ENCODE measurements around the gene AMBP.

Gene AMBP

GRCh38 chr9:114119242-114120191 is 41.4 kb upstream of the AMBP start:
- no peak overlapping the region for H3K4me2 ChIP-seq (ENCODE audit: low read depth, low read length, poor library complexity, severe bottlenecking)
- no peaks in the 10 kb centered on the region for H3K27me3 ChIP-seq (ENCODE audit: insufficient read depth, low read length, poor library complexity, severe bottlenecking)
- H3K4me1 ChIP-seq (ENCODE audit: insufficient read depth, low read length, poor library complexity, severe bottlenecking), result no peaks in the 10 kb centered on the region
- no peak overlapping the region for H2AFZ ChIP-seq (ENCODE audit: low read length)
- H4K20me1 ChIP-seq (ENCODE audit: insufficient read depth, low read length, poor library complexity, severe bottlenecking), result no peaks in the 10 kb centered on the region
- H3K36me3 ChIP-seq (ENCODE audit: insufficient read depth, low read length), result no peaks in the 10 kb centered on the region
- no peak overlapping the region for H3K4me3 ChIP-seq (ENCODE audit: low read length, poor library complexity, severe bottlenecking)
- H3K9ac ChIP-seq (ENCODE audit: low read depth, low read length, poor library complexity, severe bottlenecking), result no peak overlapping the region
- TF ChIP-seq, protein P1, sequence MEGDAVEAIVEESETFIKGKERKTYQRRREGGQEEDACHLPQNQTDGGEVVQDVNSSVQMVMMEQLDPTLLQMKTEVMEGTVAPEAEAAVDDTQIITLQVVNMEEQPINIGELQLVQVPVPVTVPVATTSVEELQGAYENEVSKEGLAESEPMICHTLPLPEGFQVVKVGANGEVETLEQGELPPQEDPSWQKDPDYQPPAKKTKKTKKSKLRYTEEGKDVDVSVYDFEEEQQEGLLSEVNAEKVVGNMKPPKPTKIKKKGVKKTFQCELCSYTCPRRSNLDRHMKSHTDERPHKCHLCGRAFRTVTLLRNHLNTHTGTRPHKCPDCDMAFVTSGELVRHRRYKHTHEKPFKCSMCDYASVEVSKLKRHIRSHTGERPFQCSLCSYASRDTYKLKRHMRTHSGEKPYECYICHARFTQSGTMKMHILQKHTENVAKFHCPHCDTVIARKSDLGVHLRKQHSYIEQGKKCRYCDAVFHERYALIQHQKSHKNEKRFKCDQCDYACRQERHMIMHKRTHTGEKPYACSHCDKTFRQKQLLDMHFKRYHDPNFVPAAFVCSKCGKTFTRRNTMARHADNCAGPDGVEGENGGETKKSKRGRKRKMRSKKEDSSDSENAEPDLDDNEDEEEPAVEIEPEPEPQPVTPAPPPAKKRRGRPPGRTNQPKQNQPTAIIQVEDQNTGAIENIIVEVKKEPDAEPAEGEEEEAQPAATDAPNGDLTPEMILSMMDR (conservative IDR thresholded peaks at IDR 0.05; ENCODE audit: low read length), result no peak
- no peak for TF ChIP-seq EZH2phosphoT487 (IDR thresholded peaks at IDR 0.05; ENCODE audit: borderline replicate concordance)
- no peaks in the 10 kb centered on the region for H3K79me2 ChIP-seq (ENCODE audit: insufficient read depth, low read length)
- H3K9me2 ChIP-seq (replicated peaks; ENCODE audit: low read depth, low read length), result no peaks in the 10 kb centered on the region
- H3K9me3 ChIP-seq (ENCODE audit: insufficient read depth, low read depth, low read length), result no peaks in the 10 kb centered on the region
- no peaks in the 10 kb centered on the region for H3F3A ChIP-seq (ENCODE audit: low read depth)

- H3K4me1 ChIP-seq (ENCODE audit: insufficient read depth, low read length, poor library complexity, severe bottlenecking), result no peaks in the 10 kb centered on the region
- H3K4me2 ChIP-seq (ENCODE audit: low read depth, low read length, poor library complexity, severe bottlenecking), result no peak overlapping the region
- no peak overlapping the region for H3K4me3 ChIP-seq (ENCODE audit: low read length, poor library complexity, severe bottlenecking)
- TF ChIP-seq, protein P1 (conservative IDR thresholded peaks at IDR 0.05; ENCODE audit: low read length), result no peak
- TF ChIP-seq EZH2phosphoT487 (IDR thresholded peaks at IDR 0.05; ENCODE audit: borderline replicate concordance), result no peak
- no peaks in the 10 kb centered on the region for H4K20me1 ChIP-seq (ENCODE audit: insufficient read depth, low read length, poor library complexity, severe bottlenecking)
- H3K27me3 ChIP-seq (ENCODE audit: insufficient read depth, low read length, poor library complexity, severe bottlenecking), result no peaks in the 10 kb centered on the region
- no peak overlapping the region for H2AFZ ChIP-seq (ENCODE audit: low read length)
- H3K9me2 ChIP-seq (replicated peaks; ENCODE audit: low read depth, low read length), result no peaks in the 10 kb centered on the region
- no peaks in the 10 kb centered on the region for H3K9me3 ChIP-seq (ENCODE audit: insufficient read depth, low read depth, low read length)
- no peaks in the 10 kb centered on the region for H3F3A ChIP-seq (ENCODE audit: low read depth)
- no peaks in the 10 kb centered on the region for H3K36me3 ChIP-seq (ENCODE audit: insufficient read depth, low read length)
- no peaks in the 10 kb centered on the region for H3K79me2 ChIP-seq (ENCODE audit: insufficient read depth, low read length)
- no peak overlapping the region for H3K9ac ChIP-seq (ENCODE audit: low read depth, low read length, poor library complexity, severe bottlenecking)
Measured at GRCh38 chr9:114117996-114118830, 40.1 kb upstream of the AMBP start.

DNA sequence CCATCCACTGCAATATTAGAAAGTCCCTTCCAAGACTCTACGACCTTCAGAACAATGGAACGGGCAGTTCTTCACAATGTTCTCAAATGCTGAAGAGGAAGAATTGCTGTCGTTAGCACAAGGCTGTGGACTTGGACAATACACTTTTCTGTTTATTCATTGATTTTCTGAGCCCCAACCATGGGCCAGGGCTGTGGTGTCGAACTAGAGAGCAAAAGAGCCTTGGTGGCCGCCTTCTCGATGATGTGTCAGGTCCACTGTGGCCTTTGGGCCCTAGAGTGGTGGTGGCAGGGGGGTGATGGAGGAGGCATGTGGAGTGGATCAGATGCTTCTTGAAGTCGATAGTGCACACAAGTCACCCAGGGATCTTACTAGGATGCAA is 39.5 kb upstream of the AMBP start:
- H3F3A ChIP-seq (ENCODE audit: low read depth), result no peaks in the 10 kb centered on the region
- no peak overlapping the region for H3K9ac ChIP-seq (ENCODE audit: low read depth, low read length, poor library complexity, severe bottlenecking)
- H3K9me3 ChIP-seq (ENCODE audit: insufficient read depth, low read depth, low read length), result no peaks in the 10 kb centered on the region
- TF ChIP-seq EZH2phosphoT487 (IDR thresholded peaks at IDR 0.05; ENCODE audit: borderline replicate concordance), result no peak
- TF ChIP-seq, protein P1 (conservative IDR thresholded peaks at IDR 0.05; ENCODE audit: low read length), result no peak
- H3K4me2 ChIP-seq (ENCODE audit: low read depth, low read length, poor library complexity, severe bottlenecking), result no peak overlapping the region
- H4K20me1 ChIP-seq (ENCODE audit: insufficient read depth, low read length, poor library complexity, severe bottlenecking), result no peaks in the 10 kb centered on the region
- H3K9me2 ChIP-seq (replicated peaks; ENCODE audit: low read depth, low read length), result no peaks in the 10 kb centered on the region
- no peaks in the 10 kb centered on the region for H3K36me3 ChIP-seq (ENCODE audit: insufficient read depth, low read length)
- no peaks in the 10 kb centered on the region for H3K79me2 ChIP-seq (ENCODE audit: insufficient read depth, low read length)
- no peak overlapping the region for H2AFZ ChIP-seq (ENCODE audit: low read length)
- no peaks in the 10 kb centered on the region for H3K4me1 ChIP-seq (ENCODE audit: insufficient read depth, low read length, poor library complexity, severe bottlenecking)
- no peaks in the 10 kb centered on the region for H3K27me3 ChIP-seq (ENCODE audit: insufficient read depth, low read length, poor library complexity, severe bottlenecking)
- H3K4me3 ChIP-seq (ENCODE audit: low read length, poor library complexity, severe bottlenecking), result no peak overlapping the region
